H1 (cell line): ENCODE measurements around the gene TNFRSF18. TPM values are rescaled to one million over a fixed set of nuclear protein-coding genes. Genes with fewer than 3 reads are reported as not detected.

ENCODE experiments used
- CHD2 ChIP-seq: IDR thresholded peaks from 2 replicates; pipeline ENCODE4 v1.6.1; 2012; ENCODE audit warnings: low read length, improper control_type of control experiment
- CREB1 ChIP-seq: IDR thresholded peaks from 2 replicates; pipeline ENCODE4 v1.6.1; 2012; ENCODE audit warnings: inconsistent platforms
- EP300 ChIP-seq, 2 experiments: IDR thresholded peaks; 1 replicate in 1 of 2; 2 replicates in 1 of 2; pipeline ENCODE4 v1.6.1; 2011 to 2012; ENCODE audit warnings: low read depth in 2 of 2, low read length in 2 of 2, mild to moderate bottlenecking in 2 of 2, borderline replicate concordance in 1 of 2, inconsistent platforms in 1 of 2, moderate library complexity in 1 of 2
- TAF7 ChIP-seq: optimal IDR thresholded peaks from 2 replicates; pipeline ENCODE3; 2011; ENCODE audit warnings: low read depth, mild to moderate bottlenecking, inconsistent platforms, low read length, moderate library complexity, borderline replicate concordance
- TBP ChIP-seq: IDR thresholded peaks from 2 replicates; pipeline ENCODE4 v1.6.1; 2011; ENCODE audit warnings: low read depth, low read length, improper control_type of control experiment
- polyA plus RNA-seq, 7 experiments: library from polyadenylated mRNA; depleted of rRNA in 3 of 7; stranded (reverse) in 5 of 7; unstranded in 2 of 7; fragments of >200 nt in 5 of 7; fragments of 200-250 nt in 2 of 7; gene quantifications; 1 replicate in 5 of 7; 2 replicates in 1 of 7; 4 replicates in 1 of 7; pipeline versions ENCODE4 v1.2.1 to v1.2.3, GENCODE V29; 2011 to 2013; ENCODE audit warnings: missing spikeins in 2 of 7, mixed read lengths in 2 of 7
- total RNA-seq: library from RNA; stranded (reverse); fragmentation: NEBNext Ultra II Directional; extraction: Animal tissue kit (Norgen Biotek cat#: 25700); gene quantifications from 2 replicates; pipeline ENCODE4 v1.2.1, GENCODE V29; 2021

The TNFRSF18 gene
- total and polyA plus RNA-seq, 2 of the 8 experiments (the other 6 are each of a cell fraction or from before 2014, with no cell fraction given), result 1.5 to 2.5 TPM

DNA sequence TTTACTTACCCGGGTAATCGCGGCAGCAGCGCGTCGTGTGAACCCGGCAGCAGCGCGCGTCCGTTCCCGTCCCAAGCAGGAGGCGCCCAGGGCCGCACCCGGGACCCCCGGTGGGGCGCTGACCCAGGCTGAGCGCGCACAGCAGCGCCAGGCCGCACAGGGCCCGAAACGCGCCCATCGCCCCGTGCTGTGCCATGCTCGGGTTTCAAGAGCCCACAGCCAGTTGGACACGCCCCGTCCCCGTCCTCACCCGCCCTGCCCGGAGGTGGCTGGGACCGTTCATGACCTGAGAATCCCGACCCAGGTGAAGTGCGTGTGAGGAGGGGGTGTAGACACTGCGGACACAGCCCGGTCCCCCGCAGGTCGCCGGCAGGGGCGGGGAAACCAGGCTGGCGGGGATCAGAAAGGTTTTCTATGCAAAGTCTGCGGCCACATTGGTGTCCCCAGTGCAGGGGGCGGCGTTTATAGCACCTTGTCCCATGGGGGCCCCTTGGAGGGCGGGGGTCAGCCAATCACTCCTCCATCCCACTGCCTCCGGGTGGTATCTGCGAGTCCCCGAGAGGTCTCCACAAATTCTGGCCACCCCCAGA, at the start of gene TNFRSF18 (continued):
- TF ChIP-seq CHD2 (no peak), CREB1 (no peak), TBP (no peak), TAF7 (no peak), EP300 (IDR thresholded peaks at IDR 0.05; ENCODE audit: borderline replicate concordance in 1 of 2, low read depth in 2 of 2, low read length in 2 of 2) (no peak)
